Gastrocnemius medialis (tissue), 4 donors: Measurements from ENCODE around the gene SUCLG1. TPM values are rescaled to one million over a fixed set of nuclear protein-coding genes. Genes with fewer than 3 reads are reported as not detected.

Experiments used
- ATAC-seq, 2 donors: fragments of 150-250 bp; one replicate each; pipeline ENCODE4 v1.9.1; 2016
- DNase-seq, 2 donors: peaks; one replicate each; pipeline ENCODE4 v3.0.0-alpha.2; 2019
- H3K27ac ChIP-seq, 4 donors: fragments of 200-600 bp; sonication (generic); 1 replicate in 1 of 4; 2 replicates in 3 of 4; pipeline ENCODE4 v1.5.1; 2016 to 2018; ENCODE audit warnings: mild to moderate bottlenecking in 2 of 4, moderate library complexity in 1 of 4
- H3K27me3 ChIP-seq, 3 donors: fragments of 200-600 bp; sonication (generic) in 2 of 3; 1 replicate in 1 of 3; 2 replicates in 2 of 3; pipeline versions ENCODE4 v1.5.1 to v1.6.0; 2016 to 2019; ENCODE audit warnings: mild to moderate bottlenecking in 1 of 3, moderate library complexity in 1 of 3
- H3K36me3 ChIP-seq, 2 donors: fragments of 200-600 bp; sonication (generic) in 1 of 2; one replicate each; pipeline ENCODE4 v1.5.1; 2017 to 2018
- H3K4me1 ChIP-seq, 2 donors: fragments of 200-600 bp; sonication (generic) in 1 of 2; one replicate each; pipeline ENCODE4 v1.5.1; 2016 to 2017; ENCODE audit warnings: mild to moderate bottlenecking in 2 of 2
- H3K4me3 ChIP-seq, 4 donors: fragments of 200-600 bp; sonication (generic) in 3 of 4; 1 replicate in 1 of 4; 2 replicates in 3 of 4; pipeline ENCODE4 v1.5.1; 2016 to 2019; ENCODE audit warnings: mild to moderate bottlenecking in 2 of 4
- H3K9me3 ChIP-seq, 3 donors: fragments of 200-600 bp; sonication (generic) in 2 of 3; 1 replicate in 1 of 3; 2 replicates in 2 of 3; pipeline ENCODE4 v1.5.1; 2016 to 2019
- CTCF ChIP-seq, 5 experiments: fragments of 450-650 bp in 3 of 5; fragments of 200-600 bp in 2 of 5; sonication (generic) in 2 of 5; IDR thresholded peaks in 4 of 5; conservative IDR thresholded peaks in 1 of 5; 1 replicate in 4 of 5; 2 replicates in 1 of 5; pipeline ENCODE4 v1.5.1; 2016 to 2019; ENCODE audit warnings: antibody characterized with exemption in 5 of 5, mild to moderate bottlenecking in 3 of 5, moderate library complexity in 3 of 5
- POLR2A ChIP-seq, 2 donors: fragments of 450-650 bp; IDR thresholded peaks; one replicate each; pipeline ENCODE4 v1.6.1; 2017; ENCODE audit warnings: antibody characterized with exemption in 2 of 2, mild to moderate bottlenecking in 2 of 2, moderate library complexity in 2 of 2
- in situ Hi-C, 4 donors: fragments of 200-750 bp; cut with MboI; loops; one replicate each; pipeline versions ENCODE4 v1.15.0 to v1.8.0; 2017; ENCODE audit warnings: low sequenced_read_pairs in 4 of 4
- intact Hi-C: fragments of 100-400 bp; cut with DNase I; formaldehyde crosslinking; loops from one replicate; pipeline ENCODE4 v1.15.1; 2023; ENCODE audit warnings: low total_unique reads
- total RNA-seq, 4 donors: library from RNA; depleted of rRNA; stranded (reverse); fragments of >200 nt; gene quantifications; one replicate each; pipeline versions ENCODE4 v1.1.0 to v1.2.3, GENCODE V29; 2016

The SUCLG1 gene
- 100 to 1,000 TPM in 3 of 4 donors, 10 to 100 TPM in 1; 96.9 to 136 (median 117) TPM for total RNA-seq

GRCh38 chr2:84459018-84459943 is at the start of gene SUCLG1:
Gene SUCLG1, minus strand, starts transcription at chr2:84459280. Its CDS starts 11 bp downstream, at chr2:84459269.
- peak; percentile 73 to 81 for DNase-seq
- no peak for TF ChIP-seq CTCF (IDR thresholded peaks at IDR 0.05 in 4 of 5, conservative IDR thresholded peaks at IDR 0.05 in 1 of 5)
- peak; percentile 71 to 73 for TF ChIP-seq POLR2A (IDR thresholded peaks at IDR 0.05)
- H3K9me3 ChIP-seq: no peaks in the 10 kb centered on the region
- ATAC-seq: peak; percentile 97
- in situ Hi-C loops (no loop called here), intact Hi-C loops (no loop called here)
- H3K27me3 ChIP-seq: no peaks in the 10 kb centered on the region
- H3K4me3 ChIP-seq: peak within 1 kb of the TSS; percentile 98 to 100 (median 99)
- no peaks in the 10 kb centered on the region for H3K36me3 ChIP-seq
- H3K27ac ChIP-seq: peak within 1 kb of the TSS; percentile 97 to 100 (median 98)
- peaks cover 33 to 36% of the 10 kb centered on the region in 2 donors for H3K4me1 ChIP-seq

- no peak for DNase-seq
- no peak overlapping the region for H3K4me3 ChIP-seq
- no peaks in the 10 kb centered on the region for H3K4me1 ChIP-seq
- ATAC-seq: no peak
- no peaks in the 10 kb centered on the region for H3K36me3 ChIP-seq
- no peaks in the 10 kb centered on the region for H3K9me3 ChIP-seq
- in situ Hi-C loops: loop anchor here (5.0 to 25.0 kb wide), 4 partner anchors 374 to 789 kb away; partner anchors contain the start of gene TRABD2A (in 3 of the 4)
- intact Hi-C loops: no loop called here
- TF ChIP-seq POLR2A (IDR thresholded peaks at IDR 0.05): no peak
- no peak for TF ChIP-seq CTCF (IDR thresholded peaks at IDR 0.05 in 4 of 5, conservative IDR thresholded peaks at IDR 0.05 in 1 of 5)
- no peak overlapping the region for H3K27ac ChIP-seq
- no peaks in the 10 kb centered on the region for H3K27me3 ChIP-seq
Observed at GRCh38 chr2:84498150-84498799, 39.2 kb upstream of the SUCLG1 start.

- no peak overlapping the region for H3K27ac ChIP-seq
- intact Hi-C loops: no loop called here
Observed at GRCh38 chr2:84497285-84497684, 38.2 kb upstream of the SUCLG1 start.

GRCh38 chr2:84496386-84496785 is 37.3 kb upstream of the SUCLG1 start:
- no peak for TF ChIP-seq CTCF (IDR thresholded peaks at IDR 0.05 in 4 of 5, conservative IDR thresholded peaks at IDR 0.05 in 1 of 5)
- TF ChIP-seq POLR2A (IDR thresholded peaks at IDR 0.05): no peak
- H3K9me3 ChIP-seq: no peaks in the 10 kb centered on the region
- intact Hi-C loops (no loop called here), in situ Hi-C loops (loop anchor here (5.0 to 25.0 kb wide), 4 partner anchors 376 to 791 kb away; partner anchors contain the start of gene TRABD2A (in 3 of the 4))
- no peaks in the 10 kb centered on the region for H3K36me3 ChIP-seq
- no peak for ATAC-seq
- H3K27ac ChIP-seq: no peak overlapping the region
- no peak overlapping the region for H3K4me3 ChIP-seq
- H3K4me1 ChIP-seq: no peaks in the 10 kb centered on the region
- no peak for DNase-seq
- H3K27me3 ChIP-seq: no peaks in the 10 kb centered on the region

More at GRCh38 chr2:84497285-84497684, 38.2 kb upstream of the SUCLG1 start:
- in situ Hi-C loops: loop anchor here (5.0 to 25.0 kb wide), 4 partner anchors 375 to 790 kb away; partner anchors contain the start of gene TRABD2A (in 3 of the 4)
- ATAC-seq (no peak), DNase-seq (no peak)
- H3K36me3 ChIP-seq: no peaks in the 10 kb centered on the region
- H3K4me1 ChIP-seq: no peaks in the 10 kb centered on the region
- no peaks in the 10 kb centered on the region for H3K27me3 ChIP-seq
- H3K9me3 ChIP-seq: no peaks in the 10 kb centered on the region
- H3K4me3 ChIP-seq: no peak overlapping the region
- no peak for TF ChIP-seq POLR2A (IDR thresholded peaks at IDR 0.05)
- no peak for TF ChIP-seq CTCF (IDR thresholded peaks at IDR 0.05 in 4 of 5, conservative IDR thresholded peaks at IDR 0.05 in 1 of 5)
